ENCODE results near the gene CNTFR. TPM values are rescaled to one million over a fixed set of nuclear protein-coding genes. Genes with fewer than 3 reads are reported as not detected.

The CNTFR gene
- polyA plus RNA-seq, 10 donors = 24.5 to 98.6 (median 54.8) TPM

GRCh38 chr9:34623374-34624235, 34.1 kb upstream of the CNTFR start:
- DNase-seq = no peak

GRCh38 chr9:34620061-34620994, 30.8 kb upstream of the CNTFR start, which contains the start of gene DCTN3:
TSS of gene DCTN3 (minus strand) at chr9:34620495. CDS start at chr9:34620464, 31 bp downstream.
- peak; percentile 93 to 97 (median 94) for DNase-seq

GRCh38 chr9:34615132-34615531, 25.6 kb upstream of the CNTFR start:
- no peak for DNase-seq

- peak; percentile 74 to 91 (median 83) for DNase-seq
Observed at GRCh38 chr9:34612788-34613390, 23.4 kb upstream of the CNTFR start.

DNA sequence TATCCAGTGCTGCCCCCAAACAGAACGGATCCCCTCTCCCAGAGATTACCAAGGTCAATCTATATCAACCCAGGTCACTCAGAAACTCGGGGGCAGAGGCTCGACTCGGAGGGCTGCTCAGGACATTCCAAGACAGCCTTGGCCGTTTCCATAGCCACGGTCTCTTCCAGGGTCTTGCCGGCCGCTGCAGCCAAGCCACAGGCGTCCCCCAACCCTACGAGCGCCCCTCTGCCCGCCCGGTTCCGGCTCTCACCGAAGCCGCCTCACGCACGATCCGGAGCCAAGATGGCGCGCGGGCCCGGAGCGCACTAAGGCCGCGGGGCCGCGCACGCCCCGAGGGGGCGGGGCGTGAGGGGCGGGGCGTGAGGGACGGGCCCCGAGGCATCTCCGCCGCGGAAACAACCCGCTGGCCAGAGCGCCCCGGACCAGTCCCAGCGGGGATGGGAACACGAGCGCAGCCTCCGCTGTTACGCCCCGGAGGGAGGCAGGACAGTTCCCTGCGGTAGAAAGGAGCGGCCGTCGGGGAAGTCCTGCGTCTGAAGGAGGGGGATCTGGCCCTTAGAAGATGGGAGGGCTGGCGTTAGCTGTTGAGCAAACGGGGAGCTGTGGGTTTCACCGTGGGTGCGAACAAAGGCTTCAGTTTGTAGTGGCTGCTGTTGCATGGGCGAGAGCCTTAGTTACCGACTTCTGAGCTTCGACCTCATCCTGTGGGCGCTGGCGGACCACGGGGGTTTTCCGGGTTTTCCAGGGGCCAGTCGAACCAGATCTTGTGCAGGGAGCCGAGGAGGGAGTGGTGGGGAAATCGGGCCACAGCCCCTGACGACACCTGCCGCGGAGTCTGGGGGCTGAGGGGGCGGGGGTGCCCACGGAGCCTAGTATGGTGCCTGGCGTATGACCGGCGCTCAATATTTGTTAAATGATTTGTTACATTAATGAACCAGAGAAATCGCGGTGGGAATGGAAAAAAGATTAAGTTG, 22.6 kb upstream of the CNTFR start, which contains the start of gene RPP25L:
RPP25L (minus strand) TSS at position 287 of the 977 bp plus-strand sequence. CDS start 801 bp downstream, outside the sequence.
- DNase-seq = peak; percentile 87 to 97 (median 94)

- peak in 1 of 3 donors; percentile 23 for DNase-seq
Observed at GRCh38 chr9:34611251-34611810, 21.8 kb upstream of the CNTFR start.

- no peak for DNase-seq
Observed at GRCh38 chr9:34610434-34611206, 21.1 kb upstream of the CNTFR start.

- DNase-seq = no peak
Observed at GRCh38 chr9:34607331-34607730, 17.8 kb upstream of the CNTFR start.

- DNase-seq = no peak
Observed at GRCh38 chr9:34606905-34607304, 17.4 kb upstream of the CNTFR start.

DNA sequence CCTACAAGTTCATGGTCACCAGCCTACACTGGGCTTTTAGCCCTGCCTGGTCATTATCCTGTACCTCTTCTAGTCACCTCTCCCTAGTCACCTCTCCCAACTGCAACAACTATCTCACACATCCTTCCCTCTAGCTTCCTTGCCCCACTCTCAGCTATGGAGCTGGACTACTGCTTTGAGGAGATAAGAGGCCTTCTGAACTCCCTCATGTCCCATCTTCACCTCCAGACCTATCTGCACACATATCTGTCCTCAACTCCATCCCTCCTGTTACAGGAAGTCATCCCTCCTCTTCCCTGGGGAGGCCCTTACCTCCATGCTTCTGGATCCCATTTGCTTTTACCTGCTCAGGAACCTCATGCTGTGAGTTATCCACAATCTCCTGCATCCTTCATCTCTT, 16.7 kb upstream of the CNTFR start:
- no peak for DNase-seq

- peak; percentile 71 to 90 (median 82) for DNase-seq
Observed at GRCh38 chr9:34603610-34604231, 14.2 kb upstream of the CNTFR start.

DNA sequence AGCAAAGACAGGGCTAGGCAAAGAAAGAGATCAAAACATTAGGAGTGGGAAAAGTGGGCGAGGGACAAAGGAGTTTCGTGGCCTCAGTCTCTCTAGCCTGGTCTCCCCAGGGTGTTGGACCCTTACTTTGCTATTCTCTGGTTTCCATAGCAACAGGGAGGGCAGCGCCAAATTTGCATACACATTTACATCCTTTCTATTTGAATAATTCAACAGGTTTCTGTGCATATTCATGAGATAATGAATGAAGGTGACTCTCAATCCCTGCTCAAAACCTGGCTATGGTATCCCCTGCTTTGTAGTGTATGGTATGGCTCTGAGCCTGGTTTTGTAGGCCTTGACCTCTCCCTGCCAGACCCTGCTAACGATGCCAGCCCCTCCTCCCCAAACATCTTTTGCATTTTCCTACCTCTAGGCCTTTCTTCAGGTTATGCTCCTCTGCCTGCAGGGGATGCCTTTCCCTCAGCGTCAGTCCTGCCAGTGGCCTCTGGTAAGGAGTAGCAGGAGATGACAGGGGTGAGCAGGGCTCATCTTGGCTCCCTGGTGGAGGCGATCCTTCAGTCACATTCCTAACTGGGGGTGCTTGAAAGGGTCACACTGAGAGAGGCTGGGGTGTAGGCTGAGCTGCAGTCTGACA, 12.5 kb upstream of the CNTFR start:
- DNase-seq = no peak

- DNase-seq = no peak
Observed at GRCh38 chr9:34600908-34601307, 11.4 kb upstream of the CNTFR start.

GRCh38 chr9:34599546-34599945, 10.0 kb upstream of the CNTFR start:
- no peak for DNase-seq

DNA sequence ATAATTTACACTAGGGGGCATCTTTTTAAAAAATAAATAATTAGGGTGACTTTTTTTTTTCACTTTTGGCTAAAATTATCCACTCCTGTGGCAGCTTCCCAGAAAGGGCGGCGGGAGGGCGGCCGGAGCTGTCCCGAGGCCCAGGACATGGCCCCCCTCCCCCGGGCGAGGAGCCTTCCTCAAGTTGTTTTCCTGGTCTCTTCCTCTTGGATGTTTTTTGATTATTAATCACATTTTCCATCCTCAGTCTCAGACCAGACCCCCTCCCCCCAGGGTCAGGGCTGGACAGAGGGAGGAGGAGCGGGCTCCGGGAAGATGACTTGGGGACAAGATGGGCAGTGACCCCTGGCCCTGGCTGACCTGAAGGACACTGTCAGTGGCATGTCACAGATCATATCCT, 4.7 kb upstream of the CNTFR start:
- DNase-seq = no peak

- peak in 1 of 3 donors; percentile 83 for DNase-seq
Observed at GRCh38 chr9:34592895-34593601, 3.5 kb upstream of the CNTFR start.

Data from muscle of back (tissue), 11 donors.